OCI-LY7 (cell line): ENCODE data around the gene FBRSL1. TPM values are rescaled to one million over a fixed set of nuclear protein-coding genes. Genes with fewer than 3 reads are reported as not detected.

Source experiments
- BruUV-seq: library from RNA; stranded (reverse); fragments of 400-500 nt; replicated peaks from 2 replicates; lab custom pipeline; 2021; lab: Mats Ljungman, UMichigan
- CTCF ChIA-PET: fragments of 300-600 bp; sonication (Branson Sonifier 250); formaldehyde crosslinking; loops from one replicate; lab custom pipeline; 2022; ENCODE audit warnings: antibody characterized with exemption; ENCODE audit not compliant: unreplicated experiment; lab: Charles Lee
- POLR2A ChIA-PET: fragments of 300-600 bp; sonication (Branson Sonifier 250); formaldehyde crosslinking; loops from one replicate; lab custom pipeline; 2022; ENCODE audit warnings: antibody characterized with exemption; lab: Charles Lee
- DNase-seq: peaks from one replicate; pipeline ENCODE4 v3.0.0-alpha.2; 2015; ENCODE audit warnings: low spot score
- H2AFZ ChIP-seq: fragments of 200-600 bp; sonication (generic), shearing (Covaris generic); 2 replicates; pipeline ENCODE4 v1.6.1; 2014; ENCODE audit warnings: mild to moderate bottlenecking, antibody characterized with exemption, low read length, moderate library complexity
- H3K27ac ChIP-seq: fragments of 200-600 bp; sonication (generic); 2 replicates; pipeline ENCODE4 v1.5.1; 2014; ENCODE audit warnings: mixed run types, low read depth, mild to moderate bottlenecking, moderate library complexity, low read length, inconsistent platforms; ENCODE audit not compliant: poor library complexity, severe bottlenecking
- H3K36me3 ChIP-seq: fragments of 200-600 bp; sonication (generic); 2 replicates; pipeline ENCODE4 v1.6.1; 2014; ENCODE audit warnings: mild to moderate bottlenecking, antibody characterized with exemption, low read length, moderate library complexity, mixed read lengths; ENCODE audit not compliant: insufficient read depth
- H3K4me1 ChIP-seq: fragments of 200-600 bp; sonication (generic); 2 replicates; pipeline ENCODE4 v1.5.1; 2014; ENCODE audit warnings: mild to moderate bottlenecking, low read length; ENCODE audit not compliant: insufficient read depth, poor library complexity, severe bottlenecking
- H3K4me2 ChIP-seq: fragments of 200-600 bp; sonication (generic); 2 replicates; pipeline ENCODE4 v1.6.1; 2014; ENCODE audit warnings: mild to moderate bottlenecking, low read length
- H3K4me3 ChIP-seq: fragments of 200-600 bp; sonication (generic); 2 replicates; pipeline ENCODE4 v1.5.1; 2014; ENCODE audit warnings: mild to moderate bottlenecking, low read depth, low read length; ENCODE audit not compliant: poor library complexity, severe bottlenecking
- H3K79me2 ChIP-seq: fragments of 200-600 bp; sonication (generic); 2 replicates; pipeline ENCODE4 v1.6.1; 2016; ENCODE audit warnings: low read depth, mild to moderate bottlenecking, low read length, moderate library complexity, mixed read lengths; ENCODE audit not compliant: insufficient read depth
- H3K9me2 ChIP-seq: fragments of 200-600 bp; sonication (generic); 2 replicates; pipeline ENCODE4 v1.6.1; 2016; ENCODE audit warnings: mild to moderate bottlenecking, low read length, mixed read lengths; ENCODE audit not compliant: insufficient read depth
- H3K9me3 ChIP-seq: fragments of 200-600 bp; sonication (generic); 2 replicates; pipeline ENCODE4 v1.6.1; 2014; ENCODE audit warnings: mild to moderate bottlenecking, mixed run types, low read length, mixed read lengths
- H4K20me1 ChIP-seq: fragments of 200-600 bp; sonication (generic); 2 replicates; pipeline ENCODE4 v1.6.1; 2014; ENCODE audit warnings: mild to moderate bottlenecking, antibody characterized with exemption, low read length, moderate library complexity, mixed read lengths; ENCODE audit not compliant: insufficient read depth
- CTCF ChIP-seq: fragments of 200-600 bp; sonication (generic); conservative IDR thresholded peaks from 2 replicates; pipeline ENCODE4 v1.5.1; 2014; ENCODE audit warnings: mild to moderate bottlenecking, antibody characterized with exemption, low read length, moderate library complexity, mixed read lengths
- EZH2phosphoT487 ChIP-seq: fragments of 200-600 bp; sonication (generic); IDR thresholded peaks from 2 replicates; pipeline ENCODE4 v1.6.1; 2018; ENCODE audit warnings: low read depth, borderline replicate concordance, mild to moderate bottlenecking, mixed run types, antibody characterized with exemption, low read length, moderate library complexity, mixed read lengths
- intact Hi-C: fragments of 100-400 bp; cut with micrococcal nuclease; formaldehyde crosslinking; loops from one replicate; pipeline ENCODE4 v1.10.0; 2022; ENCODE audit not compliant: unreplicated experiment
- total RNA-seq, 2 experiments: library from RNA; depleted of rRNA in 1 of 2; stranded (reverse); fragments of >200 nt in 1 of 2; shearing (Covaris generic) in 1 of 2; gene quantifications; 2 replicates each; pipeline ENCODE4 v1.2.3, GENCODE V29; 2014 to 2022

FBRSL1 gene
- total RNA-seq, 2 experiments from 2014 or later: 24.6 to 87.8 TPM

- H3K79me2 ChIP-seq: no peaks in the 10 kb centered on the region
- DNase-seq: no peak
- H3K9me3 ChIP-seq: peaks cover 5% of the 10 kb centered on the region; the same call in 1 of the 2 replicates
- no peaks in the 10 kb centered on the region for H3K36me3 ChIP-seq
- CTCF ChIA-PET: no interaction called here
- TF ChIP-seq EZH2phosphoT487 (no peak), CTCF (no peak)
- no peaks in the 10 kb centered on the region for H4K20me1 ChIP-seq
- H3K4me2 ChIP-seq: no peak overlapping the region
- POLR2A ChIA-PET: no interaction called here
- H3K4me1 ChIP-seq: no peaks in the 10 kb centered on the region
- intact Hi-C loops: no loop called here
- no peaks in the 10 kb centered on the region for H3K9me2 ChIP-seq
- no peak overlapping the region for H2AFZ ChIP-seq
- no TSS peak for BruUV-seq
- no peak overlapping the region for H3K27ac ChIP-seq
- no peak overlapping the region for H3K4me3 ChIP-seq
These were observed 12.8 kb upstream of the FBRSL1 start for GRCh38 chr12:132477017-132477702.

GRCh38 chr12:132477703-132478432, 12.1 kb upstream of the FBRSL1 start:
- no peak overlapping the region for H3K27ac ChIP-seq
- no peaks in the 10 kb centered on the region for H3K4me1 ChIP-seq
- TF ChIP-seq EZH2phosphoT487 (no peak), CTCF (no peak)
- no peak overlapping the region for H3K4me2 ChIP-seq
- no peaks in the 10 kb centered on the region for H4K20me1 ChIP-seq
- no TSS peak for BruUV-seq
- intact Hi-C loops: no loop called here
- peaks cover 5% of the 10 kb centered on the region; the same call in 1 of the 2 replicates for H3K9me3 ChIP-seq
- H3K9me2 ChIP-seq: no peaks in the 10 kb centered on the region
- ChIA-PET POLR2A (no interaction called here), CTCF (no interaction called here)
- DNase-seq: no peak
- H3K79me2 ChIP-seq: no peaks in the 10 kb centered on the region
- no peak overlapping the region for H2AFZ ChIP-seq
- no peaks in the 10 kb centered on the region for H3K36me3 ChIP-seq
- no peak overlapping the region for H3K4me3 ChIP-seq

GRCh38 chr12:132478433-132478803, 11.5 kb upstream of the FBRSL1 start:
- Histone ChIP-seq H3K36me3 (no peaks in the 10 kb centered on the region), H3K27ac (no peak overlapping the region), H3K9me2 (no peaks in the 10 kb centered on the region), H3K9me3 (peaks cover 5% of the 10 kb centered on the region; the same call in 1 of the 2 replicates), H3K4me3 (no peak overlapping the region), H4K20me1 (no peaks in the 10 kb centered on the region), H3K79me2 (no peaks in the 10 kb centered on the region), H3K4me1 (no peaks in the 10 kb centered on the region), H2AFZ (no peak overlapping the region), H3K4me2 (no peak overlapping the region)
- ChIA-PET POLR2A (no interaction called here), CTCF (no interaction called here)
- BruUV-seq: no TSS peak
- TF ChIP-seq CTCF: no peak
- intact Hi-C loops: no loop called here
- DNase-seq: no peak
